ENCODE data around the gene CCDC73. TPM values are rescaled to one million over a fixed set of nuclear protein-coding genes. Genes with fewer than 3 reads are reported as not detected.

CCDC73 gene
- total and polyA plus RNA-seq, 2 donors (not counting 1 experiment from before 2014, with no cell fraction given) = 0.05 TPM; not detected in 1

DNA sequence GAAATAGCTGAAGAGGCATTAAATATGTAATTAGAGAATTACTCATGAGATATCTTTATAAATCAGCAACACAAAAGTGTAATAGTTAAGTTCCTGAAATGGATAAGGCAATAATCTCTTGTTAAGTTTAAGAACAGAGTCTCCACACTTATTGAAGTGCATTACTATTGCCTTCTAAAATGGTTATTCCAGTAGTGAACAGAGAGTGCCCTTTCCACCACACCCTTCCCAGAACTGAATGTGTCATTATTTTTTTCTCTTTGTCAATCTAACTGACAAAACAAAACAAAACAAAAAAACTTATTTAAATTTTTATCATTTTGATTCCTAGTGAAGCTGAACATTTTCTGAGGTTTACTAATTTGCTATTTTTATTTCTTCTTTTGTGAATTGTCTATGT lies 26.0 kb upstream of the CCDC73 start:
- Histone ChIP-seq H3K27me3 (replicated peaks in 1 of 4; ENCODE audit: control extremely low read depth in 1 of 4, control insufficient read depth in 3 of 4, insufficient read depth in 4 of 4, low read length in 3 of 4) (no peaks in the 10 kb centered on the region), H4K20me1 (ENCODE audit: control insufficient read depth, insufficient read depth, low read length, poor library complexity, severe bottlenecking) (no peaks in the 10 kb centered on the region), H3K27ac (ENCODE audit: low read length in 2 of 2) (no peak overlapping the region), H3K4me3 (ENCODE audit: control extremely low read depth in 1 of 5, extremely low read depth in 1 of 5, insufficient read depth in 1 of 5, low read depth in 2 of 5, low read length in 4 of 5) (no peak overlapping the region), H2AFZ (ENCODE audit: insufficient read depth, low read depth, low read length, poor library complexity, severe bottlenecking) (no peak overlapping the region), H3K4me1 (ENCODE audit: control insufficient read depth in 2 of 2, insufficient read depth in 2 of 2, low read length in 2 of 2) (no peaks in the 10 kb centered on the region), H3K79me2 (ENCODE audit: control insufficient read depth, insufficient read depth, low read length) (no peaks in the 10 kb centered on the region), H3K9me3 (ENCODE audit: control extremely low read depth in 1 of 3, control insufficient read depth in 2 of 3, insufficient read depth in 1 of 3, low read length in 2 of 3) (peaks cover 0 to 4% (median 0%) of the 10 kb centered on the region in 3 donors), H3K36me3 (replicated peaks in 1 of 2; ENCODE audit: control extremely low read depth in 1 of 2, control insufficient read depth in 1 of 2, extremely low read depth in 1 of 2, insufficient read depth in 2 of 2, low read length in 1 of 2) (no peaks in the 10 kb centered on the region), H3K4me2 (replicated peaks; ENCODE audit: low read depth, low read length, poor library complexity, severe bottlenecking) (no peak overlapping the region), H3K9ac (ENCODE audit: low read length) (no peak overlapping the region)
- DNase-seq = no peak
- no peaks in the 10 kb centered on the region for H3K9me3 Mint-ChIP-seq (ENCODE audit: insufficient read depth)
- TF ChIP-seq, protein P1, sequence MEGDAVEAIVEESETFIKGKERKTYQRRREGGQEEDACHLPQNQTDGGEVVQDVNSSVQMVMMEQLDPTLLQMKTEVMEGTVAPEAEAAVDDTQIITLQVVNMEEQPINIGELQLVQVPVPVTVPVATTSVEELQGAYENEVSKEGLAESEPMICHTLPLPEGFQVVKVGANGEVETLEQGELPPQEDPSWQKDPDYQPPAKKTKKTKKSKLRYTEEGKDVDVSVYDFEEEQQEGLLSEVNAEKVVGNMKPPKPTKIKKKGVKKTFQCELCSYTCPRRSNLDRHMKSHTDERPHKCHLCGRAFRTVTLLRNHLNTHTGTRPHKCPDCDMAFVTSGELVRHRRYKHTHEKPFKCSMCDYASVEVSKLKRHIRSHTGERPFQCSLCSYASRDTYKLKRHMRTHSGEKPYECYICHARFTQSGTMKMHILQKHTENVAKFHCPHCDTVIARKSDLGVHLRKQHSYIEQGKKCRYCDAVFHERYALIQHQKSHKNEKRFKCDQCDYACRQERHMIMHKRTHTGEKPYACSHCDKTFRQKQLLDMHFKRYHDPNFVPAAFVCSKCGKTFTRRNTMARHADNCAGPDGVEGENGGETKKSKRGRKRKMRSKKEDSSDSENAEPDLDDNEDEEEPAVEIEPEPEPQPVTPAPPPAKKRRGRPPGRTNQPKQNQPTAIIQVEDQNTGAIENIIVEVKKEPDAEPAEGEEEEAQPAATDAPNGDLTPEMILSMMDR (IDR thresholded peaks at IDR 0.05) = no peak
- TF ChIP-seq EZH2 (IDR thresholded peaks at IDR 0.05; ENCODE audit: borderline replicate concordance, insufficient read depth, low read depth, low read length, poor library complexity, severe bottlenecking) = no peak
- POLR2A ChIA-PET = no interaction called here
- H3K27me3 Mint-ChIP-seq = no peaks in the 10 kb centered on the region
- ATAC-seq (ENCODE audit: low read depth) = no peak
- peaks cover 5% of the 10 kb centered on the region for H3K4me1 Mint-ChIP-seq
- no peak overlapping the region for H3K27ac Mint-ChIP-seq
- H3K4me3 Mint-ChIP-seq = no peak overlapping the region
- CTCF ChIA-PET = no interaction called here
- intact Hi-C loops (cut with micrococcal nuclease) = no loop called here

DNA sequence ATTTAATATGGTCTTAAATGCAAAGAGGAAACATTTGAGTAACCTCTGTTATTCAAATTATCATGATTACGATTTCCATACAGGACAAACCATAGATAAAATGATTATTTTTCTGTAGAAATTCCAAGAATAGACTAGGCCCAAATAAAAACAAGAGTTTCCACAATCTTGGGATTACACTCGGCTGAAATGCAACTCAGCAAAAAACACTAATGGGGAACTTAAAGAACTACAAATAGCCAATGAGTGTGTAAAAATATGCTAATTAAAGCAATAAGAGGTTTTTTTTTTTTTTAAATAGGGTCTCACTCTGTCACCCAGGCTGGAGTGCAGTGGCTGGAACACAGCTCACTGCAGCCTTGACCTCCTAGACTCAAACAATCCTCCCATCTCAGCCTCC lies 24.7 kb upstream of the CCDC73 start:
- Histone ChIP-seq H2AFZ (ENCODE audit: insufficient read depth, low read depth, low read length, poor library complexity, severe bottlenecking) (no peak overlapping the region), H3K27ac (ENCODE audit: low read length in 2 of 2) (no peak overlapping the region), H3K4me3 (ENCODE audit: control extremely low read depth in 1 of 5, extremely low read depth in 1 of 5, insufficient read depth in 1 of 5, low read depth in 2 of 5, low read length in 4 of 5) (no peak overlapping the region), H3K9me3 (ENCODE audit: control extremely low read depth in 1 of 3, control insufficient read depth in 2 of 3, insufficient read depth in 1 of 3, low read length in 2 of 3) (peaks cover 0 to 4% (median 0%) of the 10 kb centered on the region in 3 donors), H3K4me1 (ENCODE audit: control insufficient read depth in 2 of 2, insufficient read depth in 2 of 2, low read length in 2 of 2) (no peaks in the 10 kb centered on the region), H3K36me3 (replicated peaks in 1 of 2; ENCODE audit: control extremely low read depth in 1 of 2, control insufficient read depth in 1 of 2, extremely low read depth in 1 of 2, insufficient read depth in 2 of 2, low read length in 1 of 2) (no peaks in the 10 kb centered on the region), H3K27me3 (replicated peaks in 1 of 4; ENCODE audit: control extremely low read depth in 1 of 4, control insufficient read depth in 3 of 4, insufficient read depth in 4 of 4, low read length in 3 of 4) (no peaks in the 10 kb centered on the region), H4K20me1 (ENCODE audit: control insufficient read depth, insufficient read depth, low read length, poor library complexity, severe bottlenecking) (no peaks in the 10 kb centered on the region), H3K4me2 (replicated peaks; ENCODE audit: low read depth, low read length, poor library complexity, severe bottlenecking) (no peak overlapping the region), H3K9ac (ENCODE audit: low read length) (no peak overlapping the region), H3K79me2 (ENCODE audit: control insufficient read depth, insufficient read depth, low read length) (no peaks in the 10 kb centered on the region)
- no CpG with 5 or more reads among the region's 2 CpGs for WGBS (ENCODE audit: insufficient coverage)
- Mint-ChIP-seq H3K9me3 (ENCODE audit: insufficient read depth) (no peaks in the 10 kb centered on the region), H3K27me3 (no peaks in the 10 kb centered on the region), H3K27ac (no peak overlapping the region), H3K4me3 (no peak overlapping the region), H3K4me1 (peaks cover 5% of the 10 kb centered on the region)
- no peak for DNase-seq
- CTCF ChIA-PET = no interaction called here
- TF ChIP-seq, protein P1 (IDR thresholded peaks at IDR 0.05) = no peak
- no peak for TF ChIP-seq EZH2 (IDR thresholded peaks at IDR 0.05; ENCODE audit: borderline replicate concordance, insufficient read depth, low read depth, low read length, poor library complexity, severe bottlenecking)
- intact Hi-C loops (cut with micrococcal nuclease) = no loop called here
- POLR2A ChIA-PET = no interaction called here
- no peak for ATAC-seq (ENCODE audit: low read depth)

Data from B cell (primary cell).